ENCODE results near the gene DIP2B. TPM values are rescaled to one million over a fixed set of nuclear protein-coding genes. Genes with fewer than 3 reads are reported as not detected.

Gene DIP2B
- polyA plus RNA-seq, 1 donor from 2014 or later = 44.0 TPM

DNA sequence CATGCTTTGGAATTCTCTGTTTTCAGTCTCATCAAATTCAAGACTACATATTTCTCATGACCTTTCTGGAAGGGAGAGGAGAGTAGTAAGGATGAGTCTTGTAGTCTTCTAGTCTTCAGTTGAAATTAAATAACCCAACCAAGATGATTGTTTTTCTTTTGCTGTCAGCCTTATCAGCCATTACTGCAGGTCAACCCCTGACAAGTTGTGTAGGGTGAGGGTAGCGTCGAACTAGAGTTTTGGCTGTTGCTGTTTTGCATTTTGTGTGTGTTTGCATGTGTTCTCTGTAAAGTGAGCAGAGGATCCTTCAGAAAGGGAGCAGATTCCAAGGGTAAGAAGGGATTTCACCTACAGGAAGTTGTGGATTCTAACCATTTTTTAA lies 28.4 kb downstream of the DIP2B start:
- peaks cover 4% of the 10 kb centered on the region for H4K20me1 ChIP-seq (ENCODE audit: insufficient read depth)
- no peaks in the 10 kb centered on the region for H3K27me3 ChIP-seq (ENCODE audit: insufficient read depth, low read depth, low read length)
- TF ChIP-seq RAD21 (conservative IDR thresholded peaks at IDR 0.05) = no peak
- no peak for TF ChIP-seq POLR2AphosphoS5 (IDR thresholded peaks at IDR 0.05)
- TF ChIP-seq, protein P1, sequence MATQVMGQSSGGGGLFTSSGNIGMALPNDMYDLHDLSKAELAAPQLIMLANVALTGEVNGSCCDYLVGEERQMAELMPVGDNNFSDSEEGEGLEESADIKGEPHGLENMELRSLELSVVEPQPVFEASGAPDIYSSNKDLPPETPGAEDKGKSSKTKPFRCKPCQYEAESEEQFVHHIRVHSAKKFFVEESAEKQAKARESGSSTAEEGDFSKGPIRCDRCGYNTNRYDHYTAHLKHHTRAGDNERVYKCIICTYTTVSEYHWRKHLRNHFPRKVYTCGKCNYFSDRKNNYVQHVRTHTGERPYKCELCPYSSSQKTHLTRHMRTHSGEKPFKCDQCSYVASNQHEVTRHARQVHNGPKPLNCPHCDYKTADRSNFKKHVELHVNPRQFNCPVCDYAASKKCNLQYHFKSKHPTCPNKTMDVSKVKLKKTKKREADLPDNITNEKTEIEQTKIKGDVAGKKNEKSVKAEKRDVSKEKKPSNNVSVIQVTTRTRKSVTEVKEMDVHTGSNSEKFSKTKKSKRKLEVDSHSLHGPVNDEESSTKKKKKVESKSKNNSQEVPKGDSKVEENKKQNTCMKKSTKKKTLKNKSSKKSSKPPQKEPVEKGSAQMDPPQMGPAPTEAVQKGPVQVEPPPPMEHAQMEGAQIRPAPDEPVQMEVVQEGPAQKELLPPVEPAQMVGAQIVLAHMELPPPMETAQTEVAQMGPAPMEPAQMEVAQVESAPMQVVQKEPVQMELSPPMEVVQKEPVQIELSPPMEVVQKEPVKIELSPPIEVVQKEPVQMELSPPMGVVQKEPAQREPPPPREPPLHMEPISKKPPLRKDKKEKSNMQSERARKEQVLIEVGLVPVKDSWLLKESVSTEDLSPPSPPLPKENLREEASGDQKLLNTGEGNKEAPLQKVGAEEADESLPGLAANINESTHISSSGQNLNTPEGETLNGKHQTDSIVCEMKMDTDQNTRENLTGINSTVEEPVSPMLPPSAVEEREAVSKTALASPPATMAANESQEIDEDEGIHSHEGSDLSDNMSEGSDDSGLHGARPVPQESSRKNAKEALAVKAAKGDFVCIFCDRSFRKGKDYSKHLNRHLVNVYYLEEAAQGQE (IDR thresholded peaks at IDR 0.05; ENCODE audit: borderline replicate concordance) = no peak
- no peak for TF ChIP-seq EZH2 (IDR thresholded peaks at IDR 0.05; ENCODE audit: borderline replicate concordance, insufficient read depth, low read length, poor library complexity, severe bottlenecking)
- TF ChIP-seq MXI1 (conservative IDR thresholded peaks at IDR 0.05; ENCODE audit: poor library complexity, severe bottlenecking) = no peak
- H3K79me2 ChIP-seq (replicated peaks; ENCODE audit: insufficient read depth, low read length) = peaks cover 32% of the 10 kb centered on the region
- H2AFZ ChIP-seq (ENCODE audit: low read depth, low read length) = no peak overlapping the region
- H3K9ac ChIP-seq (ENCODE audit: low read length) = no peak overlapping the region
- no peak overlapping the region for H3K27ac ChIP-seq (ENCODE audit: low read length)
- H3K9me2 ChIP-seq (ENCODE audit: insufficient read depth, low read length) = no peaks in the 10 kb centered on the region
- no peaks in the 10 kb centered on the region for H3K9me3 ChIP-seq (ENCODE audit: low read length)
- H3K36me3 ChIP-seq (ENCODE audit: insufficient read depth, low read length) = no peaks in the 10 kb centered on the region
- H3K4me3 ChIP-seq (ENCODE audit: low read length) = no peak overlapping the region
- H3K4me2 ChIP-seq (ENCODE audit: low read length) = no peak overlapping the region
- no peaks in the 10 kb centered on the region for H3F3A ChIP-seq (ENCODE audit: insufficient read depth, low read length, poor library complexity, severe bottlenecking)

DNA sequence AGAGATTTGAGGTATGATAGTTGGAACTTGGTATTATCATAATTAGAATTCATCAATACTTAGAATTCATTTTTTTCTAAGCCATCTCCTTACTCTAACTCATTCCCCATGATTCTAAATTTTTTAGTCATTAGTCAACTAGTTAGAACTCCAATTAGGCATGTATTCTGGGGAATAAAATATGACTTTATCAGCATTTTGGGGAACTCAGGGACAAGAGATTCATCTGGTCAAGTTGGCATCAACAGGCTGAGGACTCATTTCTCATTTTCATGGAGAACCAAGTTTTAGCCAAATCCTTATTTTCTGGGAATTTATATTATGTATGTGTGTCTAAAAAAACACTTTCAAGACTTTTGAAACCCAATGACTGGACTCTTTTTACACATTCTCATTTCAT lies 29.2 kb downstream of the DIP2B start:
- no peaks in the 10 kb centered on the region for H3K9me3 ChIP-seq (ENCODE audit: low read length)
- peaks cover 34% of the 10 kb centered on the region for H3K79me2 ChIP-seq (replicated peaks; ENCODE audit: insufficient read depth, low read length)
- no peaks in the 10 kb centered on the region for H3K9me2 ChIP-seq (ENCODE audit: insufficient read depth, low read length)
- H3K9ac ChIP-seq (ENCODE audit: low read length) = no peak overlapping the region
- H3K36me3 ChIP-seq (ENCODE audit: insufficient read depth, low read length) = no peaks in the 10 kb centered on the region
- no peak overlapping the region for H3K27ac ChIP-seq (ENCODE audit: low read length)
- no peak overlapping the region for H3K4me2 ChIP-seq (ENCODE audit: low read length)
- no peak overlapping the region for H3K4me3 ChIP-seq (ENCODE audit: low read length)
- H4K20me1 ChIP-seq (ENCODE audit: insufficient read depth) = peaks cover 4% of the 10 kb centered on the region
- TF ChIP-seq SMC3 (conservative IDR thresholded peaks at IDR 0.05; ENCODE audit: poor library complexity) (no peak), RAD21 (conservative IDR thresholded peaks at IDR 0.05) (no peak), EZH2 (IDR thresholded peaks at IDR 0.05; ENCODE audit: borderline replicate concordance, insufficient read depth, low read length, poor library complexity, severe bottlenecking) (no peak), EP300 (conservative IDR thresholded peaks at IDR 0.05; ENCODE audit: poor library complexity, severe bottlenecking) (no peak)
- TF ChIP-seq, protein P2, sequence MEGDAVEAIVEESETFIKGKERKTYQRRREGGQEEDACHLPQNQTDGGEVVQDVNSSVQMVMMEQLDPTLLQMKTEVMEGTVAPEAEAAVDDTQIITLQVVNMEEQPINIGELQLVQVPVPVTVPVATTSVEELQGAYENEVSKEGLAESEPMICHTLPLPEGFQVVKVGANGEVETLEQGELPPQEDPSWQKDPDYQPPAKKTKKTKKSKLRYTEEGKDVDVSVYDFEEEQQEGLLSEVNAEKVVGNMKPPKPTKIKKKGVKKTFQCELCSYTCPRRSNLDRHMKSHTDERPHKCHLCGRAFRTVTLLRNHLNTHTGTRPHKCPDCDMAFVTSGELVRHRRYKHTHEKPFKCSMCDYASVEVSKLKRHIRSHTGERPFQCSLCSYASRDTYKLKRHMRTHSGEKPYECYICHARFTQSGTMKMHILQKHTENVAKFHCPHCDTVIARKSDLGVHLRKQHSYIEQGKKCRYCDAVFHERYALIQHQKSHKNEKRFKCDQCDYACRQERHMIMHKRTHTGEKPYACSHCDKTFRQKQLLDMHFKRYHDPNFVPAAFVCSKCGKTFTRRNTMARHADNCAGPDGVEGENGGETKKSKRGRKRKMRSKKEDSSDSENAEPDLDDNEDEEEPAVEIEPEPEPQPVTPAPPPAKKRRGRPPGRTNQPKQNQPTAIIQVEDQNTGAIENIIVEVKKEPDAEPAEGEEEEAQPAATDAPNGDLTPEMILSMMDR (IDR thresholded peaks at IDR 0.05; ENCODE audit: poor library complexity, severe bottlenecking) = no peak
- TF ChIP-seq, protein P1 (IDR thresholded peaks at IDR 0.05; ENCODE audit: borderline replicate concordance) = no peak
- H3F3A ChIP-seq (ENCODE audit: insufficient read depth, low read length, poor library complexity, severe bottlenecking) = no peaks in the 10 kb centered on the region
- H3K27me3 ChIP-seq (ENCODE audit: insufficient read depth, low read depth, low read length) = no peaks in the 10 kb centered on the region
- no peak overlapping the region for H2AFZ ChIP-seq (ENCODE audit: low read depth, low read length)

Data from neural cell (in vitro differentiated cells).